K562 (cell line): ENCODE results near the gene KCND3.
"Not testable (repeated sequence)": the region's sequence is repeated elsewhere in the genome, so short reads cannot be mapped to it uniquely, and the experiment has no call there.

Experiments used
- CHD4 ChIP-seq: fragments of 200-600 bp; sonication (generic); IDR thresholded peaks from 3 replicates; pipeline ENCODE4 v1.6.1; 2012; ENCODE audit warnings: low read depth, mild to moderate bottlenecking, mixed read lengths, low read length, inconsistent platforms; ENCODE audit not compliant: insufficient read depth, insufficient replicate concordance, poor library complexity, severe bottlenecking
- E2F1 ChIP-seq: sonication (generic); formaldehyde crosslinking; IDR thresholded peaks from 2 replicates; pipeline ENCODE4 v1.8.1; 2023; ENCODE audit warnings: mild to moderate bottlenecking, missing genetic modification reagents, moderate library complexity
- EP300 ChIP-seq: IDR thresholded peaks from 2 replicates; pipeline ENCODE4 v1.6.1; 2012; ENCODE audit warnings: low read length, improper control_type of control experiment
- POLR2A ChIP-seq: fragments of 450-650 bp; conservative IDR thresholded peaks from 2 replicates; pipeline ENCODE4 v1.6.1; 2016
- POLR2AphosphoS5 ChIP-seq: IDR thresholded peaks from 2 replicates; pipeline ENCODE4 v1.6.1; 2011; ENCODE audit warnings: mild to moderate bottlenecking, low read depth, low read length, moderate library complexity; ENCODE audit not compliant: control insufficient read depth, insufficient read depth
- SIN3A ChIP-seq, 2 experiments: fragments of 150-350 bp in 1 of 2; IDR thresholded peaks; 2 replicates each; pipeline ENCODE4 v1.6.1; 2011 to 2016; ENCODE audit warnings: borderline replicate concordance in 2 of 2, low read depth in 2 of 2, low read length in 2 of 2, mild to moderate bottlenecking in 2 of 2, moderate library complexity in 2 of 2; ENCODE audit not compliant: control insufficient read depth in 1 of 2

GRCh38 chr1:111799722-111800121 lies 189.7 kb downstream of the KCND3 start:
- TF ChIP-seq E2F1 (CRISPR knock-in tag); EP300; SIN3A (IDR thresholded peaks at IDR 0.05; ENCODE audit: borderline replicate concordance in 2 of 2, control insufficient read depth in 1 of 2, low read depth in 2 of 2, low read length in 2 of 2); POLR2A; POLR2AphosphoS5; CHD4: not testable (repeated sequence)
